A549 (cell line): ENCODE results near the gene IGF1R.

ENCODE experiments used
- POLR2AphosphoS2 ChIP-seq: conservative IDR thresholded peaks from 2 replicates; pipeline ENCODE4 v1.6.1; 2012; ENCODE audit warnings: low read length, improper control_type of control experiment, inconsistent platforms
- TF ChIP-seq, protein P1 (sequence below): fragments of >200 bp; sonication (Bioruptor Twin); formaldehyde crosslinking; IDR thresholded peaks from 3 replicates; pipeline ENCODE4 v1.5.1; 2016

DNA sequence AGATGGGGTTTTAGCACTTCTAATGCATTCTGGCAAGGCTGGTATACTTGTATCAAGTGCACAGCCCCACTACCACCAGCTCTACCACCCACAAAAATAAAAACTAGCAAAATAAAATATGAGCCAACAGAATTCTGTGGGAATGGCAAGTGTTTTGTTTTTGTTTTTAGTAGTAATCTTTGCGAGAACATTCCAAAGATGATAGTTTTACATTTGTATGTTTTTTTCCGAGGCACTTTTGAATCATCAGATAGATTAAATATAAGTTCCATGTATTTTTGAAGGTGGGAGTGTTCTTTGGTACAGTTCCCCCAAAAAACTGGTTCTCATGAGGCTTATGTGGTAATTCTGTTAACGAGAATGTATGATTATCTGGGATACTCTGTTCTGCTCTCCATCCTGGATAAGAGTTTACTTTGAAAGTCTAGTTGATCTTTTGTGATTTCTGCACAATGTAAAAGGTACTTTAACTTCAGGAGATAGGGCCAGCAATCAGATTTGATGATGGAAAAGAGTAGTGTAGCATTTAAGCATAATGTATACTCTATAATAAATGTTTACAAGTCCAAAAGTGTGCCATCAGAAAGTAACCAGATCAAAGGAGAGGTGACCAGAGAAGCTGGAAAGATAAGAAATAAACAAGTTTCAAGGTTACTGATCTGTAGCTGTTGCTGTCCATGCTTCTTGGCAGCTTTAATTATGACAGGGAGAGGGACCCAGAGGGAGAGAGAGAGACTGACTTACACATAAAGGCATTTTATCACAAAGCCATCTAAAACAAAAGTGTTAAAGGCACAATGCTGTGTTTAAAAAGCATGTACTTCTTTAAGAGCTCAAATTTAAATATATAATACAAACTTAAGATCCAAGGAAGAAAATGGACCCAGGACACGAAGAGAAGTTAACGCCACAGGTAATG is 228.4 kb downstream of the IGF1R start:
- TF ChIP-seq, protein P1, sequence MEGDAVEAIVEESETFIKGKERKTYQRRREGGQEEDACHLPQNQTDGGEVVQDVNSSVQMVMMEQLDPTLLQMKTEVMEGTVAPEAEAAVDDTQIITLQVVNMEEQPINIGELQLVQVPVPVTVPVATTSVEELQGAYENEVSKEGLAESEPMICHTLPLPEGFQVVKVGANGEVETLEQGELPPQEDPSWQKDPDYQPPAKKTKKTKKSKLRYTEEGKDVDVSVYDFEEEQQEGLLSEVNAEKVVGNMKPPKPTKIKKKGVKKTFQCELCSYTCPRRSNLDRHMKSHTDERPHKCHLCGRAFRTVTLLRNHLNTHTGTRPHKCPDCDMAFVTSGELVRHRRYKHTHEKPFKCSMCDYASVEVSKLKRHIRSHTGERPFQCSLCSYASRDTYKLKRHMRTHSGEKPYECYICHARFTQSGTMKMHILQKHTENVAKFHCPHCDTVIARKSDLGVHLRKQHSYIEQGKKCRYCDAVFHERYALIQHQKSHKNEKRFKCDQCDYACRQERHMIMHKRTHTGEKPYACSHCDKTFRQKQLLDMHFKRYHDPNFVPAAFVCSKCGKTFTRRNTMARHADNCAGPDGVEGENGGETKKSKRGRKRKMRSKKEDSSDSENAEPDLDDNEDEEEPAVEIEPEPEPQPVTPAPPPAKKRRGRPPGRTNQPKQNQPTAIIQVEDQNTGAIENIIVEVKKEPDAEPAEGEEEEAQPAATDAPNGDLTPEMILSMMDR = no peak
- TF ChIP-seq POLR2AphosphoS2 = no peak
